ENCODE results near the gene SPECC1. TPM values are rescaled to one million over a fixed set of nuclear protein-coding genes. Genes with fewer than 3 reads are reported as not detected.
A peak's percentile ranks its signal among the peaks of the same experiment; 100 is the strongest.

The SPECC1 gene
- total RNA-seq, 1 donor from 2014 or later, result 38.0 TPM

DNA sequence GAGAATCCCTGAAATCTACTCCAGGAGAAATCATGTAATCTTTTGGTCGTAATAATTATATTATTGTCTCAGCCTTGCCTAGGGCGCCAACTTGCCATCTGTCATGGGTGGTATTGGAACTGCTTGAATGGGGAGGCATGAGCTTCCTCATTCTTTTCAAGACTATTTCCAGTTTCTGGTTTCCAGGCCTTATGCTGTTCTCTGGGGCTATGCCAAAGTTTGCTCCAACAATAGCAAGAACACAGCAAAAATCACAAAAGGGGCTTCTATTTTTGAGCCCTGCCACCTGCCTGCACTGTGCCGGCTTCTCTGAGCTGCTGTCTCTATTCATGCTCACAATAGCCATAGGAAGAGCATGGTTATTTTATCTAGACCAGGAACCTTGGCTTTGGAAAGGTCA is 111.7 kb downstream of the SPECC1 start:
- Mint-ChIP-seq H3K4me1 (ENCODE audit: unreplicated experiment) (no peaks in the 10 kb centered on the region), H3K9me3 (no peaks in the 10 kb centered on the region), H3K4me3 (no peak overlapping the region), H3K27ac (no peak overlapping the region), H3K36me3 (no peaks in the 10 kb centered on the region), H3K27me3 (peaks cover 13% of the 10 kb centered on the region)
- TF ChIP-seq, protein P1, sequence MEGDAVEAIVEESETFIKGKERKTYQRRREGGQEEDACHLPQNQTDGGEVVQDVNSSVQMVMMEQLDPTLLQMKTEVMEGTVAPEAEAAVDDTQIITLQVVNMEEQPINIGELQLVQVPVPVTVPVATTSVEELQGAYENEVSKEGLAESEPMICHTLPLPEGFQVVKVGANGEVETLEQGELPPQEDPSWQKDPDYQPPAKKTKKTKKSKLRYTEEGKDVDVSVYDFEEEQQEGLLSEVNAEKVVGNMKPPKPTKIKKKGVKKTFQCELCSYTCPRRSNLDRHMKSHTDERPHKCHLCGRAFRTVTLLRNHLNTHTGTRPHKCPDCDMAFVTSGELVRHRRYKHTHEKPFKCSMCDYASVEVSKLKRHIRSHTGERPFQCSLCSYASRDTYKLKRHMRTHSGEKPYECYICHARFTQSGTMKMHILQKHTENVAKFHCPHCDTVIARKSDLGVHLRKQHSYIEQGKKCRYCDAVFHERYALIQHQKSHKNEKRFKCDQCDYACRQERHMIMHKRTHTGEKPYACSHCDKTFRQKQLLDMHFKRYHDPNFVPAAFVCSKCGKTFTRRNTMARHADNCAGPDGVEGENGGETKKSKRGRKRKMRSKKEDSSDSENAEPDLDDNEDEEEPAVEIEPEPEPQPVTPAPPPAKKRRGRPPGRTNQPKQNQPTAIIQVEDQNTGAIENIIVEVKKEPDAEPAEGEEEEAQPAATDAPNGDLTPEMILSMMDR (conservative IDR thresholded peaks at IDR 0.05), result no peak
- DNase-seq (ENCODE audit: extremely low spot score, unreplicated experiment), result no peak

DNA sequence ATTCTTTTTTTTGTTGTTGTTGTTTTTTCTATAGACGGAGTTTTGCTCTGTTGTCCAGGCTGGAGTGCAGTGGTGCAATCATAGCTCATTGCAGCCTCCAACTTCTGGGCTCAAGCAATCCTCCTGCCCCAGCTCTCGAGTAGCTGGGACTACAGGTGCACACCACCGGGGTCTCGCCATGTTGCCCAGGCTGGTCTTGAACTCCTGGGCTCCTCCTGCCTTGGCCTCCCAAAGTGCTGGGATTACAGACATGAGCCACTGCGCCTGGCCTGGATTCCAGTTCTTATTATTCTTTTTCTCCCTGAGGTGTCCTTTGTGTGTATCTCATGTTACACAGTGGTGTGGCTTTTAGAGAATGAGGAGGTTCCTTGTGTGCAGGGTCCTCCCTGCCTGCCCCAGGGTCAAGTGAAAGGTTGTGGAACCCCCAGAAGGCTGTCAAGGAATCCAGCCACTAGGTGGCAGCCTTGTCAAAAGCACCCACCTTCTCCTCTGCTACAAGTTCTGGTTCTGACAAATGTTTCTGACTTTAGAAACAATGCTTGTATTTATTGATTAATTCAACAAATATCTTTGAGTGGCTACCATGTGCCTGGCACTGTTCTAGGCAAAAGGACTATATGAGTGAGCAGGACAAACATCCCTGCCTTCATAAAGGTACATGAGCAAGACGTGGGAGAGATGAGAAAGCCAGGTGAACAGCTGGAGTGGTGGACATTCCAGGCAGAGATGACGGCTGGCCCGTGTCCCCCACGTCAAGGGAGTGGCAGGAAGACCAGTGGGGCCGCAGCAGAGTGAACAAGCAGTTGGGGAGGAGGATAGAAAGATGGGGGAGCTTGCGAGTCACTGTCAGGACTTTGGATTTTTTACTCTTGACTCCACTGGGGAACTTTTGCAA is 112.4 kb downstream of the SPECC1 start:
- Mint-ChIP-seq H3K27me3 (peaks cover 19% of the 10 kb centered on the region), H3K27ac (no peak overlapping the region), H3K9me3 (no peaks in the 10 kb centered on the region), H3K4me1 (ENCODE audit: unreplicated experiment) (no peaks in the 10 kb centered on the region), H3K36me3 (no peaks in the 10 kb centered on the region), H3K4me3 (no peak overlapping the region)
- TF ChIP-seq, protein P1 (conservative IDR thresholded peaks at IDR 0.05), result peak; percentile 95
- no peak for DNase-seq (ENCODE audit: extremely low spot score, unreplicated experiment)

GRCh38 chr17:20122254-20122879 is 113.2 kb downstream of the SPECC1 start:
- Mint-ChIP-seq H3K9me3 (no peaks in the 10 kb centered on the region), H3K27ac (no peak overlapping the region), H3K4me1 (ENCODE audit: unreplicated experiment) (no peaks in the 10 kb centered on the region), H3K27me3 (peaks cover 21% of the 10 kb centered on the region), H3K36me3 (no peaks in the 10 kb centered on the region), H3K4me3 (no peak overlapping the region)
- TF ChIP-seq, protein P1 (conservative IDR thresholded peaks at IDR 0.05), result no peak
- DNase-seq (ENCODE audit: extremely low spot score, unreplicated experiment), result no peak

GRCh38 chr17:20123209-20123608 is 114.0 kb downstream of the SPECC1 start:
- H3K9me3 Mint-ChIP-seq, result no peaks in the 10 kb centered on the region
- no peak for DNase-seq (ENCODE audit: extremely low spot score, unreplicated experiment)
- H3K4me1 Mint-ChIP-seq (ENCODE audit: unreplicated experiment), result peaks cover 2% of the 10 kb centered on the region
- H3K27me3 Mint-ChIP-seq, result peaks cover 21% of the 10 kb centered on the region
- TF ChIP-seq, protein P1 (conservative IDR thresholded peaks at IDR 0.05), result no peak
- H3K36me3 Mint-ChIP-seq, result no peaks in the 10 kb centered on the region
- no peak overlapping the region for H3K27ac Mint-ChIP-seq
- no peak overlapping the region for H3K4me3 Mint-ChIP-seq

DNA sequence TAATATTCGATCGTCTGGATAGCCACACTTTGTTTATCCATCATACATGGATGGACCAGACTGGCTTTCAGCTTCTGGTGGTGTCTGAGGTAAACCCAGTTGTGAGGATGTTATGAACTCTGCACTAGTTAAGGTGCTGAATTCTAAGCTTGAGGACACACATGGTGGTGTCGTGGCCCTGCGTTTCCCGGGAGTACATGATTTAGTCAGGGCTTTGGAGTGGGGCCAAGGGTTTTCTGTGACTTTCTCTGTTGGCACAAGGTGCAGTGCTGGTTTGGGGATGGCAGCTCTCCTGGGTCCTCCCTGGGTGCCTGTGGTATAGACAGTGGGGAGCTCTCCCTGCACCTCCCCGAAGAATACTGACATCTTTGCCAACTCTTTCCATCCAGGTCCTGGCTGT is 116.6 kb downstream of the SPECC1 start:
- H3K27ac Mint-ChIP-seq, result no peak overlapping the region
- no peaks in the 10 kb centered on the region for H3K9me3 Mint-ChIP-seq
- H3K4me1 Mint-ChIP-seq (ENCODE audit: unreplicated experiment), result peaks cover 4% of the 10 kb centered on the region
- H3K4me3 Mint-ChIP-seq, result no peak overlapping the region
- no peaks in the 10 kb centered on the region for H3K36me3 Mint-ChIP-seq
- no peak for DNase-seq (ENCODE audit: extremely low spot score, unreplicated experiment)
- H3K27me3 Mint-ChIP-seq, result peaks cover 21% of the 10 kb centered on the region
- TF ChIP-seq, protein P1 (conservative IDR thresholded peaks at IDR 0.05), result no peak
